Neural progenitor cell (in vitro differentiated cells): ENCODE data around the gene TSPEAR. TPM values are rescaled to one million over a fixed set of nuclear protein-coding genes. Genes with fewer than 3 reads are reported as not detected.

Experiments used
- DNase-seq: peaks from one replicate; pipeline ENCODE4 v3.0.0-alpha.2; 2016; ENCODE audit warnings: low spot score
- H2AFZ ChIP-seq: fragments of 200-600 bp; sonication (generic); replicated peaks from 2 replicates; pipeline ENCODE4 v1.6.1; 2016; ENCODE audit warnings: antibody characterized with exemption
- H3F3A ChIP-seq: fragments of 200-600 bp; sonication (generic); 2 replicates; pipeline ENCODE4 v1.6.1; 2016; ENCODE audit warnings: antibody characterized with exemption, low read depth
- H3K27ac ChIP-seq: fragments of 200-600 bp; sonication (generic); 2 replicates; pipeline ENCODE4 v1.5.1; 2016; ENCODE audit warnings: mild to moderate bottlenecking
- H3K27me3 ChIP-seq: fragments of 200-600 bp; sonication (generic); 2 replicates; pipeline ENCODE4 v1.6.1; 2016; ENCODE audit warnings: mild to moderate bottlenecking, moderate library complexity
- H3K36me3 ChIP-seq: fragments of 200-600 bp; sonication (generic); 2 replicates; pipeline ENCODE4 v1.5.1; 2016
- H3K4me1 ChIP-seq: fragments of 200-600 bp; sonication (generic); 2 replicates; pipeline ENCODE4 v1.6.1; 2016; ENCODE audit warnings: mixed run types
- H3K4me2 ChIP-seq: fragments of 200-600 bp; sonication (generic); 2 replicates; pipeline ENCODE4 v1.6.1; 2016
- H3K4me3 ChIP-seq: fragments of 200-600 bp; sonication (generic); 2 replicates; pipeline ENCODE4 v1.5.1; 2016
- H3K79me2 ChIP-seq: fragments of 200-600 bp; sonication (generic); 2 replicates; pipeline ENCODE4 v1.6.1; 2016; ENCODE audit warnings: low read depth
- H3K9ac ChIP-seq: fragments of 200-600 bp; sonication (generic); 2 replicates; pipeline ENCODE4 v1.6.1; 2016
- H3K9me3 ChIP-seq: fragments of 200-600 bp; sonication (generic); 2 replicates; pipeline ENCODE4 v1.5.1; 2016; ENCODE audit warnings: low read depth
- H4K20me1 ChIP-seq: fragments of 200-600 bp; sonication (generic); 2 replicates; pipeline ENCODE4 v1.6.1; 2016; ENCODE audit warnings: low read depth
- H3K27ac Mint-ChIP-seq: 3 replicates; pipeline ENCODE4 v1.8.0; 2021; ENCODE audit warnings: mixed read lengths
- H3K27me3 Mint-ChIP-seq: 2 replicates; pipeline ENCODE4 v1.8.0; 2022; ENCODE audit warnings: low read depth, mild to moderate bottlenecking, inconsistent platforms, moderate library complexity, mixed read lengths; ENCODE audit not compliant: insufficient read depth
- H3K36me3 Mint-ChIP-seq: 3 replicates; pipeline ENCODE4 v1.8.0; 2021; ENCODE audit warnings: mixed read lengths
- H3K4me1 Mint-ChIP-seq: 3 replicates; pipeline ENCODE4 v1.8.0; 2021; ENCODE audit warnings: mixed read lengths
- H3K4me3 Mint-ChIP-seq: 3 replicates; pipeline ENCODE4 v1.8.0; 2021; ENCODE audit warnings: mild to moderate bottlenecking, moderate library complexity, mixed read lengths
- H3K9me3 Mint-ChIP-seq: 3 replicates; pipeline ENCODE4 v1.8.0; 2020; ENCODE audit warnings: mixed read lengths
- EZH2 ChIP-seq: fragments of 200-600 bp; sonication (generic); IDR thresholded peaks from 2 replicates; pipeline ENCODE4 v1.6.1; 2017; ENCODE audit warnings: antibody characterized with exemption, mild to moderate bottlenecking, moderate library complexity
- EZH2phosphoT487 ChIP-seq: fragments of 200-600 bp; sonication (generic); IDR thresholded peaks from 2 replicates; pipeline ENCODE4 v1.6.1; 2017; ENCODE audit warnings: antibody characterized with exemption
- total RNA-seq: library from RNA; depleted of rRNA; stranded (reverse); fragments of >200 nt; gene quantifications from 2 replicates; pipeline ENCODE4 v1.2.3, GENCODE V29; 2015; ENCODE audit warnings: low replicate concordance
- TF ChIP-seq, protein P1 (sequence below): fragments of 200-600 bp; sonication (generic); IDR thresholded peaks from 2 replicates; pipeline ENCODE4 v1.5.1; 2017; ENCODE audit warnings: antibody characterized with exemption, mild to moderate bottlenecking

TSPEAR gene
- total RNA-seq, 1 donor from 2014 or later: not detected

DNA sequence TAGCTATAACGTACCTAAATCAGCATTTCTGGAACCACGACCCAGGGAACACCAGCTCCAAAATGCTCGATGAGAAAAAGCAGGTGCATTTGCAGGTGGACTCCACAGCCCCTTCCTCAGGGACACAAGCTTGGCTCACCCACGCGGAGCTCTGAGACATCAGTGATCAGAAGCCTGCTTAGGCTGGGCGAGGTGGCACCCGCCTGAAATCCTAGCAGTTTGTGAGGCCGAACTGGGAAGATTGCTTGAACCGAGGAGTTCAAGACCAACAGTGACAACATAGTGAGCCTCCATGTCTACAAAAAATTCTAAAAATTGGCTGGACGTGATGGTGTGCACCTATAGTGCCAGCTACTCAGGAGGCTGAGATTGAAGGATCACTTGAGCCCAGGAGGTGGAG lies 2.5 kb upstream of the TSPEAR start:
- peaks cover 22% of the 10 kb centered on the region for H3K4me1 Mint-ChIP-seq
- no peak overlapping the region for H3K4me3 Mint-ChIP-seq
- no peak overlapping the region for H3K27ac Mint-ChIP-seq
- TF ChIP-seq EZH2phosphoT487 (no peak), EZH2 (no peak)
- TF ChIP-seq, protein P1, sequence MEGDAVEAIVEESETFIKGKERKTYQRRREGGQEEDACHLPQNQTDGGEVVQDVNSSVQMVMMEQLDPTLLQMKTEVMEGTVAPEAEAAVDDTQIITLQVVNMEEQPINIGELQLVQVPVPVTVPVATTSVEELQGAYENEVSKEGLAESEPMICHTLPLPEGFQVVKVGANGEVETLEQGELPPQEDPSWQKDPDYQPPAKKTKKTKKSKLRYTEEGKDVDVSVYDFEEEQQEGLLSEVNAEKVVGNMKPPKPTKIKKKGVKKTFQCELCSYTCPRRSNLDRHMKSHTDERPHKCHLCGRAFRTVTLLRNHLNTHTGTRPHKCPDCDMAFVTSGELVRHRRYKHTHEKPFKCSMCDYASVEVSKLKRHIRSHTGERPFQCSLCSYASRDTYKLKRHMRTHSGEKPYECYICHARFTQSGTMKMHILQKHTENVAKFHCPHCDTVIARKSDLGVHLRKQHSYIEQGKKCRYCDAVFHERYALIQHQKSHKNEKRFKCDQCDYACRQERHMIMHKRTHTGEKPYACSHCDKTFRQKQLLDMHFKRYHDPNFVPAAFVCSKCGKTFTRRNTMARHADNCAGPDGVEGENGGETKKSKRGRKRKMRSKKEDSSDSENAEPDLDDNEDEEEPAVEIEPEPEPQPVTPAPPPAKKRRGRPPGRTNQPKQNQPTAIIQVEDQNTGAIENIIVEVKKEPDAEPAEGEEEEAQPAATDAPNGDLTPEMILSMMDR: no peak
- no peak for DNase-seq
- Histone ChIP-seq H3K4me1 (peaks cover 53% of the 10 kb centered on the region), H4K20me1 (peaks cover 28% of the 10 kb centered on the region), H3K4me3 (no peak overlapping the region), H3K27ac (no peak overlapping the region), H2AFZ (no peak overlapping the region), H3K27me3 (peaks cover 61% of the 10 kb centered on the region), H3K4me2 (no peak overlapping the region), H3K36me3 (no peaks in the 10 kb centered on the region), H3F3A (peaks cover 12% of the 10 kb centered on the region), H3K9me3 (no peaks in the 10 kb centered on the region), H3K79me2 (no peaks in the 10 kb centered on the region), H3K9ac (no peak overlapping the region)
- no peaks in the 10 kb centered on the region for H3K9me3 Mint-ChIP-seq
- H3K36me3 Mint-ChIP-seq: no peaks in the 10 kb centered on the region
- H3K27me3 Mint-ChIP-seq: peaks cover 60% of the 10 kb centered on the region

DNA sequence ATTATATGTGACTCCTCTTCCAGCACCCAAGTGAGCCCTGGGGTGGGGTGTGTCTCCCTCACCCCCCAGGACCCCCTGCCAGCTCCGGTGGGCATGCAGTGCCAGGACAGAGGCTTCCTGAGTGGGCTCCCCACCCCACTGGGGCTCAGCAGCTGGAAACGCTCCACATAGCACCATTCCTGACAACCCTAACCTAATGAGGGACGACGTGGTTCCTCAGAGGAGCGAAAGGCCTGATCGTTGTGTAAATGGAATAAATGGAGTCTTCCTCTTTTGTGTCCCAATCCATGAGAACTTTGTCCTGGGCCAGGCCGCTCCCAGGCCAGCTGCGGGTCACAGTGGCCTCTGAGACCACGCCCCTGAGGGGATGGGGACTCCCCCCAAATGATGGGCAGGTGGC lies 1.8 kb upstream of the TSPEAR start:
- peaks cover 55% of the 10 kb centered on the region for H3K4me1 ChIP-seq
- H3K4me3 ChIP-seq: no peak overlapping the region
- H3K27me3 Mint-ChIP-seq: peaks cover 59% of the 10 kb centered on the region

DNA sequence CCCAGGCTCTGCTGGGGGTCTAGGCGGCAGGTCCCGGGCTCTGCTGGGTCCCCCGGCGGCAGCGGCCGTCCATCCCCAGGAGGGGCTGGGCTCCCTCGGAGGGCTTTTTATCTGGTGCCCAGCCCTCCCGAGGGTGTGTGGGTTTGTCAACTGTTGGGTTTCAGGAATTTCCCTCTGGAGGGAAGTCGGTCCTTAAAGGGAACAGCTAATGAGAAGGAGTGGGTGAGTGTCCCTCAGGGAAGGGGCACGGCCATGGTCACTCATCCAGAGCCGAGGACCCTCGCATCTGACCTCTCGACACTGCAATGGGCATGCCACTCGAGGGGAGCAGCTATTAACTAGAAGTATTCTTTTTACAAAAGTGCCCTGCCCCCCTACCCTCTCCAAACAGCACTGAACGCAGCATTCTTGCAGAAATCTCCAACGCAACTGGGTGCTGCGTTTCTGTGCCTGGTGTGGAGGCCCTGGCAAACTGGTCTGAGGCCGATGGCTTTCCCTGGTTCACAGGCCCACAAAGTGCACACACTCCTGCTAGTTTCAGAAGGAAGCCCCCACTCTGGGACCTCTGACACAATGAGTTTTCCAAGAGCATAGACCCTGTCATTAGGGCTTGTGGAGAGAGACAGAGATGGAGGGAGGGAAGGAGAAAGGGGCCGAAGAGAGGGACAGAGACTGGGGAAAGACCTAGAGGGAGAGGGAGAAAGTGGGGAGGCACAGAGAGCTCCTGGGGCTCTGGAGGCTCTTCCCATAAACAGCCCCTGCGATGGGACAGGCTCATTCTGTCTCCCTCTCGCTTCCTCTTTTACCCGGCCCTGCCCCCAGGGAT lies 1.0 kb upstream of the TSPEAR start:
- no peaks in the 10 kb centered on the region for H3K9me3 ChIP-seq
- no peak overlapping the region for H3K9ac ChIP-seq
- Mint-ChIP-seq H3K4me1 (peaks cover 32% of the 10 kb centered on the region), H3K9me3 (no peaks in the 10 kb centered on the region), H3K36me3 (no peaks in the 10 kb centered on the region), H3K4me3 (no peak overlapping the region), H3K27ac (no peak overlapping the region), H3K27me3 (peaks cover 65% of the 10 kb centered on the region)
- H3K27me3 ChIP-seq: peaks cover 76% of the 10 kb centered on the region
- H3K4me2 ChIP-seq: peak overlapping the region; percentile 69
- H3K36me3 ChIP-seq: no peaks in the 10 kb centered on the region
- H3K79me2 ChIP-seq: no peaks in the 10 kb centered on the region
- TF ChIP-seq EZH2phosphoT487 (no peak), EZH2 (no peak)
- TF ChIP-seq, protein P1: no peak
- H3K4me1 ChIP-seq: peaks cover 62% of the 10 kb centered on the region
- no peak for DNase-seq
- no peak overlapping the region for H3K4me3 ChIP-seq
- H2AFZ ChIP-seq: no peak overlapping the region
- H3F3A ChIP-seq: peaks cover 16% of the 10 kb centered on the region
- no peak overlapping the region for H3K27ac ChIP-seq
- peaks cover 37% of the 10 kb centered on the region for H4K20me1 ChIP-seq

More for the DNA sequence above, 1.8 kb upstream of the TSPEAR start:
- no peaks in the 10 kb centered on the region for H3K9me3 ChIP-seq
- Mint-ChIP-seq H3K36me3 (no peaks in the 10 kb centered on the region), H3K9me3 (no peaks in the 10 kb centered on the region), H3K27ac (no peak overlapping the region), H3K4me1 (peaks cover 25% of the 10 kb centered on the region), H3K4me3 (no peak overlapping the region)
- TF ChIP-seq EZH2 (no peak), EZH2phosphoT487 (no peak)
- TF ChIP-seq, protein P1: no peak
- H3K27ac ChIP-seq: no peak overlapping the region
- peaks cover 34% of the 10 kb centered on the region for H4K20me1 ChIP-seq
- peaks cover 16% of the 10 kb centered on the region for H3F3A ChIP-seq
- H3K79me2 ChIP-seq: no peaks in the 10 kb centered on the region
- no peaks in the 10 kb centered on the region for H3K36me3 ChIP-seq
- H3K9ac ChIP-seq: no peak overlapping the region
- H3K4me2 ChIP-seq: no peak overlapping the region
- peaks cover 69% of the 10 kb centered on the region for H3K27me3 ChIP-seq
- no peak overlapping the region for H2AFZ ChIP-seq
- DNase-seq: no peak
